SH-SY5Y (cell line): ENCODE data around the gene TOB2.

Experiments used
- GATA2 ChIP-seq: IDR thresholded peaks from 2 replicates; pipeline ENCODE4 v1.6.1; 2011; ENCODE audit warnings: mild to moderate bottlenecking, low read depth, low read length
- GATA3 ChIP-seq: IDR thresholded peaks from 2 replicates; pipeline ENCODE4 v1.6.1; 2011; ENCODE audit warnings: low read depth, mild to moderate bottlenecking, low read length, moderate library complexity

The TOB2 gene

DNA sequence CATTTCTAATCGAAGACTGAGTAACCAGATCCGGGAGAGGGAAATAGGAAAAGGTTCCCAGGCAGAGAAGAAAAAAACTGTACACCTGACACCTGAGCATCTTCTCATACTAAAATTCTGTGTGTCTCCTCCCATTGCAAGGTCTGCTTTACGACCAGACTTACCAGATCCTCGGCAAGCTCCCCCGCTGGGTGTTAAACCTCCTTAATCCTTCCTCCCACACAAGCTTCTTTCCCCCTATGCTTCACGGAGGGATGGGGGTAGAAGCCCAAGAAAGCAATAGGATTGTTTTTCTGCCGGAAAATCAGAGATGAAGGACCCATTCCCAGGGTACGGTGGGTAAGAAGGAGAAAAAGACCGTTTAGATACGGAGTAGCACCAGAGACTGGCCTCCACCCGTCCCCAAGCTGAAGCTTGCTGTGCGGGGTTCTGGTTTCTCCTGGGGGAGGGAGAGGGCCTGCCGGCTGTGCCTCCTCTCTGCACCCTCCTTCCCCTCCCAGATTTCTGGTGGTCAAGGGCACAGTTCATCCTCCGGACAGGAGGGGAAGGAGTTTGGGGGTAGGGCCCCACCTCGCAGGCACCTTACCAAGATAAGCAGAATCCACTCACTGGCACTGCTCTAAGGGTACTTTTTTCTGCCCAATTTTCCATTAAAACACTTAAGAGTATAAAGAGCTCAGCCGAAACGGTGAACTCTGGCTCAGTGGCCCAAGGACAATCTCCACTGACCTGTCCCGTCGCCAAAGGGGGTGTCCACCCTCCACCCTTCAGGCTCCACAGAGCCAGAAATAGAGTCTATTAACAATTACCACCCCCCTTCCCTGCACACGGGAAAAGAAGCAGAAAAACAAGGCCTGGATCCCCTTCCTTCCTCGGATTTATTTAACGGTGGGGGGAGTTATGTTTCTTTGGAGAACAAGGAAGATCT lies 1.2 kb downstream of the TOB2 start:
- TF ChIP-seq GATA2 = no peak

DNA sequence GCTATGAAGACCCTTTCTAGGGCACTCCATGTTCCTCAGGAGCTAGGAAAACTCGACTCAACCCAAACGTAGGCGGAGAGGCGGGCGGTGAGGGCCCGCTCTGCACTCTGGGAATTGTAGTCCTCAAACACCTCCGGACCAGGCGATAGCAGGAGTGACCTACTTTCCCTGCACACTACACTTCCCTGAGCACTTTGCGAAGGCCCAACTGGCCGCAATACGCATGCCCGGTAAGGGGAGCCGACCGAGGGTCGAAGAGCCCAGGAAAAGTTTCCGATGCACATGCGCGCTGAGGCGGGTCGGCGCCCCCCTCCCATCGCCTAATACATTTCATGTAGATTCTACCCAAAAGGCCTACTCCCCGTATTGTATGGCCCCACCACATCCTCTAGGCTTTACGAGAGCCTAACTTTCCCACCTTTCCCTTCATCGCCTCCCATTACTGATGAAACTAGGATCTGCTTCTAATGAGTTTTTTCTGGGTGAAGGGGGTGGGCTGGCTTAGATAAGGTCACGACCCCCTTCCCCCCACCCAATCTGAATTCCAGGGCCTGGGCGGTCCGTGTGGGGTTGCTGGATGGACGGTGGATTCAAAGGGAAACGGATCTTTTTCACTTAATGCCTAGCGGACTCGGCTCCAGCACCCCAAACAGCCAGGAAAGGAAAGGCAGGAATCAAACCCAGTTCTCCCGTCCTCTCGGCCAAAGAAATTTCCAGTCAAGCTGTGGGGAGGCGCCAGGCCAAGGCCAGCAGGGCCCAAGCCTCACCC lies 2.1 kb downstream of the TOB2 start:
- TF ChIP-seq GATA3 (no peak), GATA2 (no peak)

DNA sequence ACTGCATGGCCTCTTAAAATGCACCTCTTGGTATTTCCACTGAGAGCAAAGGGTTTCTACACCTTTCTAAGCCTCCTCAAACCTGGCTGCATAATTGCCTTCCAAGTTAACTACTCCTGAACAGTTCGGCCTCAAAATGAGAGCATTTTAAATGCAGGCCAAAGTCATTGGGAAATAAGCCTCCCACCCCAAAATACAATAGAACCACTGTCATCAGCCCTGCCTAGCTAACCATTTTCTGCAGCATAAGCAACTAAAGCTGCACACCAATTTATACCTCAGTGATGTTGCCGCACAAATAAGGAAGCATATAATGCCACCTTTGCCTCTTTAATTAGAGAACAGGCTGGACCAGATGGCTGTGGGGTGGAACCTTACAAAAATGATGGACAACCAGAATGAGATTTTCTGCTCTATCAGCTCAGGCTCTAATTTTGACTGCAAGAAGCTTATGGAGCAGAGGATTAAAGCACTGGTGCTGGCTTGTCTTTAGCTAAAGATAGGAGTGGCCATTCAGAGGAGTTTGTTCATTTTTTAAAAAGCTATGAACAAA lies 4.3 kb downstream of the TOB2 start:
- TF ChIP-seq GATA2 (no peak), GATA3 (no peak)

DNA sequence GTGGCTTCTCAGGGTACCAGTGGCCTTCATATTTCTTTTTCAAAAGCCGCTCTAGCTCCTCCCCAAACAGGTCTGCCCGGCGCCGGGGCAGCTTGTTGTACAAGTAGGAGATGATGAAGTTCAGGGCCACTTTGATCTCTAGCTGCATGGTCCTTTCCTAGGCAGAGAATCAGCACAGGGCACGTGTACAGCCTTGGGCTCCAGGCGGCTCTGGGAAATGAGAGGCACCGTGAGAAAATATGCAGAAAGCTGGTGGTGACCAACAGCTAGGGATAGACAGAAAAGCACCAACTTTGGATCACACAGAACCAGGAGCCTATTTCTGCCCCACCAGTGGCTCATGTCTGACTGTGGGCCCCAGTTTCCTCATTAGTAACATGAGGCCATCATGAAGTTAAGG lies 9.4 kb downstream of the TOB2 start:
- no peak for TF ChIP-seq GATA3
- TF ChIP-seq GATA2 = no peak

DNA sequence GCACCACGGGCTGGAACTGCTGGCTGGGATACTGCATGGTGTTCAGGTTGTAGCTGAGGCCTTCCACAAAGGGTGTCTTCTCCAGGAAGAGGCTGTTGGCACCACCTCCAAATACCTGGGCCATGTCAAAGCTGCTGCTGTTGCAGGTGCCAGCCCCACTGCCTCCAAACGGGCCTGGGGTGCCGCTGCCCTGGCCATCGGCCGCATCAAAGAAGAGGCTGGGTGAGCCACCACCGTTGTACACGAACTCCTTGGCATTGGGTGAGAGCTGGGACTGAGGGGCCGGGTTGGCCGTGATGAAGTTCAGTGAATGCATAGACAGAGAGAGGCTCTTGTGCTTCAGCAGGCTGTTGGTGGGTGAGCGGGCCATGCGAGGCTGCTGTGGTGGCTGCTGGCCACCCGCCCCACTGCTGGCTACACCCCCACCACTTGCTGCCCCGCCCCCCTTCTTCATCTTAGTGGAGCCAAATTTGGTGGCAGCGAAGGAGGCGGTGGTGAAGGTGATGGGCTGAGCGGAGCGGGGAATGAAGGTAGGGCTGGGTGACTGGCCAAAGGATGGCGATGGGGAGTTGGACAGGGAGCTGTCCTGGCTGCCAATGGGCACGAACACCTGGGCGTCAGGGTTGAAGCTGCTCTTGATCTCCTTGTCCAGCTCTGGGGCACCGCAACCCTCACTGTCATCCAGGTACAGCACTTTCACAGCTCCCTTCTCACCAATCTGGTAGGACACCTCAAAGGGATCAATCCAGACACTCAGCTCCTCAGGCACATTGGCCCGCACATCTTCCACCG lies 10.1 kb downstream of the TOB2 start:
- TF ChIP-seq GATA2 = no peak
- no peak for TF ChIP-seq GATA3

DNA sequence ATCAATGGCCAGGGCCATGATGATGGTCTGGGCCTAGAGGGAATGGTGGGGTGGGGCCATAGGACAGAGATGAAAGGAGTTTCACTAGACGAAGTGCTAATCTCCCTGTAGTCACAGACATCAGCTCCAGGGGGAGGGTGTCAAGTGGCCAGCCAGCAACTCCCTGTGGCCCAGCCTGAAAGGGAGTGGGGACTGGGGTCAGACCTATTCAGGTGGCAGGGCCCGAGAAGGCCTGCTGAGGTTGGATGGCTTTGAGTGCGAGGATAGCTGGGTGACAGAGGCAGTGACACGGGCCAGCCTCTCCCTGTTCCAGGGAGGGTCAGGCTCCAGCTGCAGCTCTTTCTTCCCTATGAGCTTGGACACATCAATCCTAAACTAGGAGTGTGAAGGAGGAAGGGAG lies 11.0 kb downstream of the TOB2 start:
- TF ChIP-seq GATA2 (no peak), GATA3 (no peak)

DNA sequence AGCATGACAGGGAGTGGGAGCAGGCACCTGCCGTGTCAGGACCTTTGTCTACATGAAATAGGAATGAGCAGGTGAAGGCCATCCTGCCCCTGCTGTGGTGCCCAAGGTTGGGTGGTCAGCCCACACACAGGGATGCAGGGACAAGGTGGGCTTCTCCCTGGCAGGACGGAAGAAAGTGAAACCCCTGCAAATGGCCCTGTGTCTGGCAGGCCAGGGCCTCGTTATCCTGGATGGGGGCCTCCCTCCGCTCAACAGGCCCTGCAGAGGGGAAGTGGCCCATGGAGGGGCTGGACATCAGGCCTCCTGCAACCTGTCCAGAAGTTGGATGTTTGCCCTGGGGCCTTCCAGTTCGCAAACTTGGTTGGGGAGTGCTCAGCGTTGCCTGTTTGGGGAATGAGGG lies 14.9 kb downstream of the TOB2 start:
- TF ChIP-seq GATA2 (no peak), GATA3 (no peak)

DNA sequence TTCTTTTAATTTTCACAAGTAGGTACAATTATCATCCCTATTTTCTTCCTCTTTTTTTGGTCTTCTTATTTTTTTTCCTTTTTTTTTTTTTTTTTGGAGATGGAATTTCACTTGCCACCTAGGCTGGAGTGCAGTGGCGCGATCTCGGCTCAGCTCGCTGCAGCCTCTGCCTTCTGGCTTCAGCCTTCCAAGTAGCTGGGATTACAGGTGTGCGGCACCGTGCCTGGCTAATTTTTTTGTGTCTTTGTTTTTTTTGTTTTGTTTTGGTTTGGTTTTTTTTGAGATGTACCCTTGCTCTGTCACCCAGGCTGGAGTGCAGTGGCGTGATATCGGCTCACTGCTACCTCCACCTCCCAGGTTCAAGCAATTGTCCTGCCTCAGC lies 16.7 kb downstream of the TOB2 start:
- no peak for TF ChIP-seq GATA3

DNA sequence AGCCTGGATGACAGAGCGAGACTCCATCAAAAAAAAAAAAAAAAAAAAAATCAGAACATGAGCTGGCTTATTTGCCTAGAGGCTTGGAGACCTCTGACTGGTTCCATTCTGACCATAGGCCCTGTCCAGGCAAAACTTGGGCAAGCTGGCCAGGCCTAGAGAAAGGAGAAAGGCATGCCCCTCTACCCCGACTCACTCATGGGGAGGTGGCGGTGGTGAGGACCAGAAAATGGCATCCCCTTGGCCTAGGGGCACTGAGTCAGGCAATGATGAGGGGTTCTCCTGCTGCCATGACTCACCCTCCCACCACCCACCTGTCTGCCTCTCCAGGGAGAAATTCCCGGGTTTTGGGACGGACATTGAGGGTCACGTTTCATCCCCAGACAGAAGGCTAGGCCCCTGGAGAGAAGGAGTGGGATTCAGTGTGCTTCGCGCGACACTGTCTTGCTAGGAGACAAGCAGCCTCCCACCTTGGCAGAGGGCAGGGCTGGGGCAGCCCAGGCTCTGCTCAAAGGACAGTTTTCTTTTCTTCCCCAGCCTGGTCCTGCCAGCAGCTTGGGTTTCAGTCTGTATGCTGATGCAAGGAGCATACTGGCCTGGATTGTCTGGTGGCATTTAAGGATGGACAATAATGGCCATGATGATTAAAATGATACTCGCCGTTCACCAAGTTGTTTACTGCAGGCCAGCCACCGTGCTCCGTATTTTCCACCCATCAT lies 17.2 kb downstream of the TOB2 start:
- TF ChIP-seq GATA2 (no peak), GATA3 (no peak)

DNA sequence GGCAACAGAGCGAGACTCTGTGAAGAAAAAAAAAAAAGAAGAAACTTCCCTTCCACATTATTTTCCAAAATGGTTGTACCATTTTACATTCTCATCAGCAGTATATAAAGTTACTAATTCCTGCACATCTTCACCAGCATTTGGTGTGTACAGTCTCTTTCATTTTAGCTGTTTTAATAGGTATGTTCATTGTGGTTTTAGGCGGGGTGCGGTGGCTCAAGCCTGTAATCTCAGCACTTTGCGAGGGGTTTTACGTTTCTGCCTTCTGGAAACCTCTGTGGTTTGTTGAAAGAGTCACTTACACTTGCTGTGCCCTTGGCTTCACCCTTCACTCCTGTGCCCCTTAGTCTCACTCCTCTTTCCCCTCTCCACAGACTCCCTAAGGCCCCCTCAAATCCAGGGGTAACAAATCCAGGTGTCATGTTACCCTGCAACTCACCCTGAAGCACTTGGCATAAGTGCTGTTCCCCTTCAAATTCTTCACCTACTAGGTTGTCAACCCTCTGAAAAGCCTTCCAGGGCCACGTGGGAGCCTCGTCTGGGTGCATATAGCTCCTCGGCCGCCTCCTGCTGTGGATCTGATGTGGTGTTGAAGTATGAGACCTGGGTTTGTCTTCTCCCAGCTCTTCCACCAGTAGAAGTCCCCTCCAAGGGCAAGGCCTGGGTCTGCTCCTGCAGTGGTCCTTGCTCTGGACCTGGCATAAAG lies 20.8 kb downstream of the TOB2 start:
- TF ChIP-seq GATA3 (no peak), GATA2 (no peak)

DNA sequence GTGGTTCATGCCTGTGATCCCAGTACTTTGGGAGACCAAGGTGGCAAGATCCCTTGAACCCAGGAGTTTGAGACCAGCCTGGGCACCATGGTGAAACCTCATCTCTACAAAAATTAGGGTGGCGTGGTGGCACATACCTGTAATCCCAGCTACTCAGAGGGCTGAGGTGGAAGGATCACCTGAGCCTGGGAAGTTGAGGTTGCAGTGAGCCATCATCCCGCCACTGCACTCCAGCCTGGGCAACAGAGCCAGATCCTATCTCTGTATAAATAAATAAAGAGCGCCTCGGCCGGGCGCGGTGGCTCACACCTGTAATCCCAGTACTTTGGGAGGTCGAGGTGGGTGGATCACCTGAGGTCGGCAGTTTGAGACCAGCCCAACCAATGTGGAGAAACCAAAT lies 27.9 kb downstream of the TOB2 start:
- TF ChIP-seq GATA3 (no peak), GATA2 (no peak)

DNA sequence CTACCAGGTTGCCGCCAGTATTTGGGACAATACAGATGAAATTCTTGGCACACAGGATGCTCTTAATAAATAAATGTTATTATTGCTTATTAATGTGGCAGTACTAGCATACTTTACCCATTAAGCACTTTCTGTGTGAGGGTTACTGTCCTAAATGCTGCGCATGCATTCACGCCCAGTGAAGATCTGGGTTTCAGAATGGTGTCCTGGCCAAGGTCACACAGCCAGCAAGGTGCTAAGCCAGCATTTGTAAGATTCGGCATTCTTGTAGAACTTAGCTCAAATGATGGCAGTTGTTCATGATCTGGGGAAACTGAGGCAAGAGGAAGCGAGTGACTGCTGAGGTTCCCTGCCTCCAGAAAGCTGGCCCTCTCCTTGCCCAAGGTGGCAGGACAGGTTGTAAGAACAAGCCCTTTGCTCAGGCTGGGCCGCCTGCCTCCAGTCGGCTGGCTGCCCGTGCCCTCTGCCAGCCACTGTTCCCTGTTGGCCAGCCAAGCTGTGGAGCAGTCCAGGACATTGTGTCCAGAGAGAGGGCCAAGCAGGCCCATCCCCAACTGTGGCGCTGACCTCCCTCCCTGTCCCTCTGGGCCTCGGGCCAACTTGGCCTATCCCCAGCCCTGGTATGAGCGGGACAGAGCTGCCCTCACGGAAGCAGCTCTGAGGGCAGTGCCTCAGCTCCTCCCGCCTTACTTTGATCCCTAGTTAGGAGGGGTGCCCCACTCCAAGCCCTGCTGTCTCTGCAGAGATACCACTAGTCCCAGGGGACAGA lies 28.8 kb downstream of the TOB2 start:
- TF ChIP-seq GATA2 (no peak), GATA3 (no peak)
